ENCODE data around the gene STARD3. TPM values are rescaled to one million over a fixed set of nuclear protein-coding genes. Genes with fewer than 3 reads are reported as not detected.

Gene STARD3
- total and polyA plus RNA-seq, 2 of the 13 experiments (the other 11 are each of a cell fraction or from before 2014, with no cell fraction given), result 34.6 to 100 TPM

- TF ChIP-seq ZNF609 (CRISPR knock-in tag; IDR thresholded peaks at IDR 0.05; ENCODE audit: borderline replicate concordance) (no peak), KLF16 (CRISPR knock-in tag; IDR thresholded peaks at IDR 0.05) (peak in 1 of 2 experiments; percentile 54; a peak in 1 of 4 replicates), ZNF839 (CRISPR knock-in tag; IDR thresholded peaks at IDR 0.05; ENCODE audit: borderline replicate concordance) (no peak), SSRP1 (CRISPR knock-in tag; IDR thresholded peaks at IDR 0.05) (peak; percentile 90; the same call in 1 of the 2 replicates), ZNF34 (CRISPR knock-in tag; IDR thresholded peaks at IDR 0.05; ENCODE audit: borderline replicate concordance) (no peak), ARID2 (CRISPR knock-in tag; IDR thresholded peaks at IDR 0.05; ENCODE audit: borderline replicate concordance) (no peak), MXD4 (CRISPR knock-in tag; IDR thresholded peaks at IDR 0.05) (peak; percentile 59; the same call in 1 of the 2 replicates), ZSCAN9 (CRISPR knock-in tag; IDR thresholded peaks at IDR 0.05; ENCODE audit: borderline replicate concordance) (no peak), U2AF2 (IDR thresholded peaks at IDR 0.05; ENCODE audit: low read depth, low read length) (no peak), ZNF639 (CRISPR knock-in tag; conservative IDR thresholded peaks at IDR 0.05) (no peak), SMARCC2 (IDR thresholded peaks at IDR 0.05) (no peak), KDM2A (CRISPR knock-in tag; IDR thresholded peaks at IDR 0.05; ENCODE audit: borderline replicate concordance, low read depth) (peak; percentile 3; the same call in 1 of the 2 replicates), HOMEZ (CRISPR knock-in tag; IDR thresholded peaks at IDR 0.05; ENCODE audit: low read depth) (no peak), GATAD2A (CRISPR knock-in tag; IDR thresholded peaks at IDR 0.05) (no peak), ZNF598 (CRISPR knock-in tag; IDR thresholded peaks at IDR 0.05; ENCODE audit: borderline replicate concordance) (peak; percentile 67; the same call in 1 of the 2 replicates), STAG1 (CRISPR knock-in tag; IDR thresholded peaks at IDR 0.05) (no peak), ZNF556 (CRISPR knock-in tag; IDR thresholded peaks at IDR 0.05; ENCODE audit: borderline replicate concordance) (peak; percentile 36; the same call in 1 of the 2 replicates)
- TF ChIP-seq, protein P1, sequence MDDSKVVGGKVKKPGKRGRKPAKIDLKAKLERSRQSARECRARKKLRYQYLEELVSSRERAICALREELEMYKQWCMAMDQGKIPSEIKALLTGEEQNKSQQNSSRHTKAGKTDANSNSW (CRISPR knock-in tag; IDR thresholded peaks at IDR 0.05; ENCODE audit: borderline replicate concordance), result 0 out of 2 replicates have a peak, but pooled peaks have one; percentile 58
- TF ChIP-seq, protein P2, sequence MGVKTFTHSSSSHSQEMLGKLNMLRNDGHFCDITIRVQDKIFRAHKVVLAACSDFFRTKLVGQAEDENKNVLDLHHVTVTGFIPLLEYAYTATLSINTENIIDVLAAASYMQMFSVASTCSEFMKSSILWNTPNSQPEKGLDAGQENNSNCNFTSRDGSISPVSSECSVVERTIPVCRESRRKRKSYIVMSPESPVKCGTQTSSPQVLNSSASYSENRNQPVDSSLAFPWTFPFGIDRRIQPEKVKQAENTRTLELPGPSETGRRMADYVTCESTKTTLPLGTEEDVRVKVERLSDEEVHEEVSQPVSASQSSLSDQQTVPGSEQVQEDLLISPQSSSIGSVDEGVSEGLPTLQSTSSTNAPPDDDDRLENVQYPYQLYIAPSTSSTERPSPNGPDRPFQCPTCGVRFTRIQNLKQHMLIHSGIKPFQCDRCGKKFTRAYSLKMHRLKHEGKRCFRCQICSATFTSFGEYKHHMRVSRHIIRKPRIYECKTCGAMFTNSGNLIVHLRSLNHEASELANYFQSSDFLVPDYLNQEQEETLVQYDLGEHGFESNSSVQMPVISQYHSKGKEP (CRISPR knock-in tag; IDR thresholded peaks at IDR 0.05), result no peak
These were observed 27.0 kb downstream of the STARD3 start (continued) for GRCh38 chr17:39663688-39664580.

Data from HepG2 (cell line).